Liver (tissue), 9 donors: ENCODE measurements around the gene IL1RAPL1. TPM values are rescaled to one million over a fixed set of nuclear protein-coding genes. Genes with fewer than 3 reads are reported as not detected.

Experiments
- DNase-seq: peaks from one replicate; pipeline ENCODE4 v3.0.0-alpha.2; 2017; ENCODE audit warnings: low spot score
- H3K27ac ChIP-seq, 2 donors: one replicate each; pipeline ENCODE4 v1.7.0; 2013; ENCODE audit warnings: inconsistent platforms in 2 of 2, low read length in 2 of 2, control low read depth in 1 of 2, low read depth in 1 of 2, mild to moderate bottlenecking in 1 of 2
- H3K27me3 ChIP-seq, 4 donors: one replicate each; pipeline versions ENCODE4 v1.6.1 to v1.7.0; 2013; ENCODE audit warnings: low read length in 3 of 4, inconsistent platforms in 1 of 4, mild to moderate bottlenecking in 1 of 4, moderate library complexity in 1 of 4; ENCODE audit not compliant: control insufficient read depth in 4 of 4, insufficient read depth in 4 of 4
- H3K36me3 ChIP-seq, 4 donors: one replicate each; pipeline versions ENCODE4 v1.6.1 to v1.7.0; 2013; ENCODE audit warnings: low read length in 3 of 4, mild to moderate bottlenecking in 3 of 4, low read depth in 1 of 4, moderate library complexity in 1 of 4; ENCODE audit not compliant: control insufficient read depth in 4 of 4, insufficient read depth in 3 of 4
- H3K4me1 ChIP-seq, 4 donors: one replicate each; pipeline versions ENCODE4 v1.6.1 to v1.7.0; 2013; ENCODE audit warnings: low read length in 3 of 4, mild to moderate bottlenecking in 3 of 4, moderate library complexity in 1 of 4; ENCODE audit not compliant: control insufficient read depth in 4 of 4, insufficient read depth in 4 of 4
- H3K4me3 ChIP-seq, 3 donors: one replicate each; pipeline versions ENCODE4 v1.6.1 to v1.7.0; 2013; ENCODE audit warnings: low read length in 3 of 3, control low read depth in 1 of 3, low read depth in 1 of 3, mild to moderate bottlenecking in 1 of 3
- H3K9ac ChIP-seq, 2 donors: one replicate each; pipeline ENCODE4 v1.7.0; 2013; ENCODE audit warnings: low read length in 2 of 2, mild to moderate bottlenecking in 2 of 2, moderate library complexity in 2 of 2, control low read depth in 1 of 2, low read depth in 1 of 2
- H3K9me3 ChIP-seq, 4 donors: one replicate each; pipeline versions ENCODE4 v1.6.1 to v1.7.0; 2013; ENCODE audit warnings: low read length in 3 of 4; ENCODE audit not compliant: control insufficient read depth in 4 of 4
- ATF3 ChIP-seq: IDR thresholded peaks from 2 replicates; pipeline ENCODE4 v1.6.1; 2016; ENCODE audit warnings: antibody characterized with exemption
- EGR1 ChIP-seq, 2 donors: IDR thresholded peaks; 2 replicates each; pipeline ENCODE4 v1.6.1; 2016 to 2018; ENCODE audit warnings: antibody characterized with exemption in 2 of 2, low read depth in 2 of 2
- FOXA2 ChIP-seq: IDR thresholded peaks from 2 replicates; pipeline ENCODE4 v1.6.1; 2016; ENCODE audit warnings: antibody characterized with exemption
- GABPA ChIP-seq, 2 donors: IDR thresholded peaks in 1 of 2; conservative IDR thresholded peaks in 1 of 2; 2 replicates each; pipeline ENCODE4 v1.6.1; 2016; ENCODE audit warnings: antibody characterized with exemption in 2 of 2, mild to moderate bottlenecking in 1 of 2, moderate library complexity in 1 of 2
- HNF4A ChIP-seq, 2 donors: conservative IDR thresholded peaks; 2 replicates each; pipeline ENCODE4 v1.6.1; 2016; ENCODE audit warnings: antibody characterized with exemption in 2 of 2, mild to moderate bottlenecking in 2 of 2
- HNF4G ChIP-seq: IDR thresholded peaks from 2 replicates; pipeline ENCODE4 v1.6.1; 2016; ENCODE audit warnings: antibody characterized with exemption
- JUND ChIP-seq, 2 donors: IDR thresholded peaks; 2 replicates each; pipeline ENCODE4 v1.6.1; 2016; ENCODE audit warnings: antibody characterized with exemption in 2 of 2
- NR2F2 ChIP-seq: IDR thresholded peaks from 2 replicates; pipeline ENCODE4 v1.6.1; 2016; ENCODE audit warnings: antibody characterized with exemption
- RAD21 ChIP-seq, 2 donors: IDR thresholded peaks; 2 replicates each; pipeline ENCODE4 v1.6.1; 2016; ENCODE audit warnings: antibody characterized with exemption in 2 of 2, mild to moderate bottlenecking in 2 of 2
- REST ChIP-seq: IDR thresholded peaks from 2 replicates; pipeline ENCODE4 v1.6.1; 2016; ENCODE audit warnings: antibody characterized with exemption, mild to moderate bottlenecking
- RXRA ChIP-seq, 2 donors: IDR thresholded peaks; 2 replicates each; pipeline ENCODE4 v1.6.1; 2017 to 2018; ENCODE audit warnings: antibody characterized with exemption in 2 of 2, mild to moderate bottlenecking in 1 of 2
- TAF1 ChIP-seq: conservative IDR thresholded peaks from 2 replicates; pipeline ENCODE4 v1.6.1; 2016; ENCODE audit warnings: antibody characterized with exemption, mild to moderate bottlenecking
- YY1 ChIP-seq: IDR thresholded peaks from 2 replicates; pipeline ENCODE4 v1.6.1; 2016; ENCODE audit warnings: antibody characterized with exemption, mild to moderate bottlenecking
- ZBTB33 ChIP-seq: IDR thresholded peaks from 2 replicates; pipeline ENCODE4 v1.6.1; 2016; ENCODE audit warnings: antibody characterized with exemption
- WGBS: extraction: QIAGEN DNeasy Blood & Tissue Kit; methylation state at CpG from one replicate; pipeline ENCODE4 v1.1.7; 2013; 5-methylcytosine and 5-hydroxymethylcytosine counted together
- polyA plus RNA-seq, 2 donors: library from polyadenylated mRNA; stranded (reverse) in 1 of 2; unstranded in 1 of 2; fragments of 200-250 nt in 1 of 2; fragments of >200 nt in 1 of 2; fragmentation: Nextera tagmentation in 1 of 2; extraction: Ambion mirVana in 1 of 2; gene quantifications; one replicate each; pipeline versions ENCODE4 v1.2.1 to v1.2.3, GENCODE V29; 2013 to 2015
- total RNA-seq, 2 donors: library from RNA; depleted of rRNA; stranded (reverse); fragments of >200 nt; gene quantifications; one replicate each; pipeline ENCODE4 v1.2.3, GENCODE V29; 2014
- TF ChIP-seq, protein P1 (sequence below): IDR thresholded peaks from 2 replicates; pipeline ENCODE4 v1.6.1; 2016; ENCODE audit warnings: antibody characterized with exemption
- TF ChIP-seq, protein P2 (sequence below): fragments of 150-350 bp; IDR thresholded peaks from 2 replicates; pipeline ENCODE4 v1.5.1; 2017; ENCODE audit warnings: improper control_type of control experiment, low read depth, low read length; ENCODE audit not compliant: missing input control
- donor health status: healthy.
- donor health status: healthy.
- donor health status: healthy.
- donor health status: healthy.
- donor health status: healthy.

IL1RAPL1 gene
- total and polyA plus RNA-seq, 4 donors, result 0.08 to 0.33 TPM; not detected in 2

DNA sequence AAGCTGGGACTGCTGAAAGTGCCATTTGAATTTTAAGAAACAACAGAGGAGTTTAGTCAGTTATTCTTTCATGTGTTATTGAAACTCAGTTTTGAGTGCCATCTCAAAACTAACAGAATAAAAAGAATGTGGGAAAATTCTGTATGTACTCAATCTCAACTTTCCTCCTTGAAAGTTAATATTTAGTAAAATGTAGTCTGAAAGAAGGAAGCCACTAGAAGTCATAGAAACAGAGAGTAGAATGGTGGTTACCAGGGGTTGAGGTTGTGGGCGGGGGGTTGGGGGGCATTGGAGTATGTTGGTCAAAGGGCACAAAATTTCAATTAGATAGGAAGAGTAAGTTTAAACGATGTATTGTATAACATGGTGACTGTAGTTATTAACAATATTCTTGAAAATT, 999.9 kb downstream of the IL1RAPL1 start:
- DNase-seq, result no peak
- Histone ChIP-seq H3K9ac (no peak overlapping the region), H3K27ac (no peak overlapping the region), H3K36me3 (no peaks in the 10 kb centered on the region), H3K4me3 (no peak overlapping the region), H3K27me3 (no peaks in the 10 kb centered on the region), H3K4me1 (no peaks in the 10 kb centered on the region), H3K9me3 (no peaks in the 10 kb centered on the region)
- 79% methylated on average over 2 of the region's 2 CpGs for WGBS
- TF ChIP-seq HNF4A (conservative IDR thresholded peaks at IDR 0.05), result no peak
- no peak for TF ChIP-seq RAD21 (IDR thresholded peaks at IDR 0.05)
- TF ChIP-seq EGR1 (IDR thresholded peaks at IDR 0.05; ENCODE audit: low read depth in 2 of 2), result no peak
- TF ChIP-seq, protein P1, sequence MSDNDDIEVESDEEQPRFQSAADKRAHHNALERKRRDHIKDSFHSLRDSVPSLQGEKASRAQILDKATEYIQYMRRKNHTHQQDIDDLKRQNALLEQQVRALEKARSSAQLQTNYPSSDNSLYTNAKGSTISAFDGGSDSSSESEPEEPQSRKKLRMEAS, result no peak
- TF ChIP-seq YY1, result no peak

- Histone ChIP-seq H3K9ac (no peak overlapping the region), H3K27me3 (no peaks in the 10 kb centered on the region), H3K27ac (no peak overlapping the region), H3K36me3 (no peaks in the 10 kb centered on the region), H3K4me3 (no peak overlapping the region), H3K9me3 (no peaks in the 10 kb centered on the region), H3K4me1 (no peaks in the 10 kb centered on the region)
- TF ChIP-seq NR2F2 (no peak), YY1 (no peak), HNF4A (conservative IDR thresholded peaks at IDR 0.05) (no peak), GABPA (IDR thresholded peaks at IDR 0.05 in 1 of 2, conservative IDR thresholded peaks at IDR 0.05 in 1 of 2) (no peak), RAD21 (IDR thresholded peaks at IDR 0.05) (no peak)
- TF ChIP-seq, protein P1, result no peak
- WGBS, result 80% methylated on average over 3 of the region's 3 CpGs
- no peak for DNase-seq
Measured at GRCh38 chrX:29590921-29591320, 1003.7 kb downstream of the IL1RAPL1 start.

DNA sequence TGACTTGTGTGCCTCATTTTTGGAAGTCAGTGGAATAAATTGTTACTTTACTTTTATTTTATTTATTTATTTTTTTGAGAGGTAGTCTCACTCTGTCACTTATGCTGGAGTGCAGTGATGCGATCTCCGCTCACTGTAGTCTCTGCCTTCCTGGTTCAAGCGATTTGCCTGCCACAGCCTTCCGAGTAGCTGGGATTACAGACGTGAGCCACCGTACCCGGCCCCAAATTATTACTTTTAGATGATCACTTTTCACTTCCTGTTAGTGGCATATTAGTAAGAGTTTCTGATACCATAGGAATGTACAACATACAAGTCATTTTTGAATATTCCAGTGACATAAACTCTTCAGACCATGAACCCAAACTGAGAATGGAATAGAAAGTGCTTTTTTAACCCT, 1017.1 kb downstream of the IL1RAPL1 start:
- no peak overlapping the region for H3K9ac ChIP-seq
- DNase-seq, result no peak
- no peaks in the 10 kb centered on the region for H3K4me1 ChIP-seq
- no peaks in the 10 kb centered on the region for H3K9me3 ChIP-seq
- TF ChIP-seq TAF1 (no peak), FOXA2 (no peak), RXRA (IDR thresholded peaks at IDR 0.05) (no peak), GABPA (IDR thresholded peaks at IDR 0.05 in 1 of 2, conservative IDR thresholded peaks at IDR 0.05 in 1 of 2) (no peak), ZBTB33 (no peak), REST (no peak), ATF3 (no peak), EGR1 (IDR thresholded peaks at IDR 0.05; ENCODE audit: low read depth in 2 of 2) (no peak), HNF4G (no peak), HNF4A (conservative IDR thresholded peaks at IDR 0.05) (no peak), JUND (IDR thresholded peaks at IDR 0.05) (no peak), YY1 (no peak)
- TF ChIP-seq, protein P2, sequence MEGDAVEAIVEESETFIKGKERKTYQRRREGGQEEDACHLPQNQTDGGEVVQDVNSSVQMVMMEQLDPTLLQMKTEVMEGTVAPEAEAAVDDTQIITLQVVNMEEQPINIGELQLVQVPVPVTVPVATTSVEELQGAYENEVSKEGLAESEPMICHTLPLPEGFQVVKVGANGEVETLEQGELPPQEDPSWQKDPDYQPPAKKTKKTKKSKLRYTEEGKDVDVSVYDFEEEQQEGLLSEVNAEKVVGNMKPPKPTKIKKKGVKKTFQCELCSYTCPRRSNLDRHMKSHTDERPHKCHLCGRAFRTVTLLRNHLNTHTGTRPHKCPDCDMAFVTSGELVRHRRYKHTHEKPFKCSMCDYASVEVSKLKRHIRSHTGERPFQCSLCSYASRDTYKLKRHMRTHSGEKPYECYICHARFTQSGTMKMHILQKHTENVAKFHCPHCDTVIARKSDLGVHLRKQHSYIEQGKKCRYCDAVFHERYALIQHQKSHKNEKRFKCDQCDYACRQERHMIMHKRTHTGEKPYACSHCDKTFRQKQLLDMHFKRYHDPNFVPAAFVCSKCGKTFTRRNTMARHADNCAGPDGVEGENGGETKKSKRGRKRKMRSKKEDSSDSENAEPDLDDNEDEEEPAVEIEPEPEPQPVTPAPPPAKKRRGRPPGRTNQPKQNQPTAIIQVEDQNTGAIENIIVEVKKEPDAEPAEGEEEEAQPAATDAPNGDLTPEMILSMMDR, result no peak
- H3K36me3 ChIP-seq, result no peaks in the 10 kb centered on the region
- no peak overlapping the region for H3K4me3 ChIP-seq
- no peak overlapping the region for H3K27ac ChIP-seq
- no peaks in the 10 kb centered on the region for H3K27me3 ChIP-seq
- WGBS, result 94% methylated on average over 7 of the region's 7 CpGs
